T-cell (primary cell): Measurements from ENCODE around the gene DUSP10. TPM values are rescaled to one million over a fixed set of nuclear protein-coding genes. Genes with fewer than 3 reads are reported as not detected.

Source experiments
- ATAC-seq, 4 experiments: fragments of 200-7000 bp in 3 of 4; fragments of 150-1000 bp in 1 of 4; cut with Tn5 transposase; replicated peaks in 1 of 4; 1 replicate in 3 of 4; 2 replicates in 1 of 4; pipeline ENCODE4 v1.10.0; 2021; ENCODE audit warnings: moderate library complexity in 3 of 4, mild to moderate bottlenecking in 2 of 4, moderate number of reproducible peaks in 1 of 4
- CTCF ChIA-PET, 2 donors: fragments of 300-600 bp; sonication (Branson Sonifier 250); formaldehyde crosslinking; loops; one replicate each; lab custom pipeline; 2022; ENCODE audit warnings: antibody characterized with exemption in 2 of 2; lab: Charles Lee
- POLR2A ChIA-PET, 2 donors: fragments of 300-600 bp; sonication (Branson Sonifier 250); formaldehyde crosslinking; loops; one replicate each; lab custom pipeline; 2022; ENCODE audit warnings: antibody characterized with exemption in 2 of 2; lab: Charles Lee
- DNase-seq, 35 experiments: peaks; one replicate each; pipeline versions ENCODE4 v3.0.0 to v3.0.0-alpha.2; 2013 to 2023
- H3K27ac ChIP-seq: one replicate; pipeline ENCODE4 v1.5.1; 2013; ENCODE audit warnings: low read length
- H3K27me3 ChIP-seq, 2 experiments: replicated peaks in 1 of 2; 1 replicate in 1 of 2; 2 replicates in 1 of 2; pipeline versions ENCODE4 v1.6.1 to v1.7.0; 2013; ENCODE audit warnings: low read length in 1 of 2, mixed read lengths in 1 of 2; ENCODE audit not compliant: control insufficient read depth in 2 of 2, insufficient read depth in 2 of 2; ENCODE audit errors: extremely low read depth in 1 of 2
- H3K36me3 ChIP-seq, 2 donors: 1 replicate in 1 of 2; 2 replicates in 1 of 2; pipeline versions ENCODE4 v1.6.1 to v1.7.0; 2013; ENCODE audit warnings: low read length in 1 of 2; ENCODE audit not compliant: control insufficient read depth in 2 of 2, insufficient read depth in 1 of 2; ENCODE audit errors: extremely low read depth in 1 of 2
- H3K4me1 ChIP-seq, 2 experiments: 1 replicate in 1 of 2; 2 replicates in 1 of 2; pipeline versions ENCODE4 v1.6.1 to v1.7.0; 2013; ENCODE audit warnings: low read length in 2 of 2, mixed read lengths in 1 of 2; ENCODE audit not compliant: insufficient read depth in 2 of 2, control insufficient read depth in 1 of 2; ENCODE audit errors: extremely low read depth in 1 of 2
- H3K4me3 ChIP-seq, 2 donors: 1 replicate in 1 of 2; 2 replicates in 1 of 2; pipeline versions ENCODE4 v1.5.1 to v1.7.0; 2013; ENCODE audit warnings: mild to moderate bottlenecking in 2 of 2, low read length in 1 of 2, moderate library complexity in 1 of 2; ENCODE audit not compliant: control insufficient read depth in 1 of 2; ENCODE audit errors: extremely low read depth in 1 of 2
- H3K9me3 ChIP-seq: 2 replicates; pipeline ENCODE4 v1.7.0; 2013
- H3K27ac Mint-ChIP-seq, 2 donors: one replicate each; pipeline ENCODE4 v1.8.0; 2020 to 2021; ENCODE audit warnings: mild to moderate bottlenecking in 2 of 2, mixed read lengths in 2 of 2
- H3K27me3 Mint-ChIP-seq, 2 donors: one replicate each; pipeline ENCODE4 v1.8.0; 2021 to 2022; ENCODE audit warnings: mixed read lengths in 2 of 2
- H3K36me3 Mint-ChIP-seq: one replicate; pipeline ENCODE4 v1.8.0; 2021; ENCODE audit warnings: mixed read lengths
- H3K4me1 Mint-ChIP-seq, 3 donors: one replicate each; pipeline ENCODE4 v1.8.0; 2020 to 2022; ENCODE audit warnings: mixed read lengths in 3 of 3, mild to moderate bottlenecking in 1 of 3
- H3K4me3 Mint-ChIP-seq, 3 donors: one replicate each; pipeline ENCODE4 v1.8.0; 2020 to 2022; ENCODE audit warnings: mild to moderate bottlenecking in 3 of 3, mixed read lengths in 3 of 3, moderate library complexity in 3 of 3
- H3K9me3 Mint-ChIP-seq, 3 donors: one replicate each; pipeline ENCODE4 v1.8.0; 2020 to 2022; ENCODE audit warnings: mixed read lengths in 3 of 3
- WGBS: methylation state at CpG from one replicate; pipeline ENCODE4 v1.1.5; 2013; ENCODE audit warnings: missing lambda C conversion rate; ENCODE audit not compliant: insufficient coverage; 5-methylcytosine and 5-hydroxymethylcytosine counted together
- total RNA-seq, 35 experiments: library from RNA in 6 of 35; stranded (reverse) in 6 of 35; fragments of 120-200 nt in 1 of 35; gene quantifications; one replicate each; pipeline versions ENCODE4 v1.2.1 to v1.2.4 and lab custom pipeline; 2013 to 2026

DUSP10 gene
- total RNA-seq, 5 donors from 2014 or later (not counting 1 experiment from before 2014, with no cell fraction given), result 5.2 to 64.2 (median 6.0) TPM

DNA sequence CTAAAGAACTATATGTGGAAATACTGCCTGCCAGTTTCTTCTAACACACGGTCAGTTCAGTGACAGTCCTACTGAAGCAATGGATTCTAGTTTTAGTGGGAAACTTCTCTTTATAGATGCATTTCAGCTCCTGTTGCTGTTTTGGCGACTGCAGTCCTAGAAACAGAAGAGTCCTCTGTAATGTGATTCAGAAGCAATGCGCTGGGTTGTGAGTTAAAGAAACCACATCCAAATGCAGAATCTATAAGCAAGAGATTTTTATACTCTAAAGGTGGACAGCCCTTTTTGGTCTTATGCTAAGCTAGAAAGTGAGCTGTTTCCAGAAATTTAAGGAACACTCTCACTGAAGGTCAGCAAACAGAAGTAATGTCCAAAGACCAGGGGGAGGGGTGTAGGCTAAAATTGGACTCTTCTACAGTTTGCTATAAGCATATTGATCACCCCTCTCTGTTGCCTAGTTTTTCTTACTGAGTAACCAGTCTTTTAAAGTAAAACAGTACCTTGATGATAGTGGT lies 30.8 kb downstream of the DUSP10 start:
- Histone ChIP-seq H3K9me3 (no peaks in the 10 kb centered on the region), H3K27ac (peak overlapping the region; percentile 85), H3K4me1 (peaks cover 30 to 47% of the 10 kb centered on the region in 2 experiments), H3K27me3 (no peaks in the 10 kb centered on the region), H3K4me3 (no peak overlapping the region), H3K36me3 (no peaks in the 10 kb centered on the region)
- ATAC-seq, result no peak
- ChIA-PET CTCF (interaction anchor here in 1 of 2 donors (1.5 kb wide), 1 partner anchor 31 kb away, joined by 3 read pairs; the partner anchor contains the start of gene DUSP10), POLR2A (interaction anchor here (0.8 to 9.0 kb wide), 6 partner anchors 12 to 31 kb away, joined by 3 to 218 read pairs (median 4); partner anchors contain the start of gene DUSP10 (in 1 of the 2))
- Mint-ChIP-seq H3K4me3 (no peak overlapping the region), H3K36me3 (peaks cover 18% of the 10 kb centered on the region), H3K4me1 (peaks cover 74 to 88% (median 87%) of the 10 kb centered on the region in 3 donors), H3K27ac (peak overlapping the region; percentile 79 to 89), H3K27me3 (no peaks in the 10 kb centered on the region), H3K9me3 (no peaks in the 10 kb centered on the region)
- WGBS, result no CpG with 5 or more reads among the region's 3 CpGs
- peak in 2 of 35 experiments; percentile 4 to 22 for DNase-seq

DNA sequence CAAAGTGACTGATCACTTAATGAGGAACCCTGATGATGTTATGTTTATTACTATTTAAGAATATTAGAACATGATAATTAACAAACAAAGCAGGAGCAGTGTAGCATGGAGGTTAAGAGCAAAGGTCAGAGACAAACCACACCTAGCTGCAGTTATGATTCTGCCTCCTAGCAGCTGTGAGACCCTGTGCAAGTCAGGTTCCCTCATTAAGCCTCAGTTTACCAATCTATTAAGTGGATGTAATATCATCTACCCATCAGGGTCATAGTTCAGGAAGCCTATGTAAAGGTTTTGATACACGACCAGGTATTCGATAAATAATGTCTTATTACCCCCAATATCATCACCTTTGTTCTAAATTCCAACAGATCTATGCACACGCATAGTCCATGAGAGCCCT lies 32.0 kb downstream of the DUSP10 start:
- no peak overlapping the region for H3K4me3 ChIP-seq
- Mint-ChIP-seq H3K4me3 (no peak overlapping the region), H3K36me3 (peaks cover 28% of the 10 kb centered on the region), H3K9me3 (no peaks in the 10 kb centered on the region), H3K4me1 (peaks cover 63 to 82% (median 80%) of the 10 kb centered on the region in 3 donors), H3K27ac (peak overlapping the region in 1 of 2 donors; percentile 36), H3K27me3 (no peaks in the 10 kb centered on the region)
- no CpG with 5 or more reads among the region's 3 CpGs for WGBS
- ATAC-seq (no peak), DNase-seq (no peak)
- ChIA-PET CTCF (interaction anchor here in 1 of 2 donors (1.5 kb wide), 2 partner anchors 30 to 32 kb away, joined by 3 read pairs; partner anchors contain the start of gene DUSP10), POLR2A (interaction anchor here in 1 of 2 donors (1.1 to 9.0 kb wide), 3 partner anchors 11 to 32 kb away, joined by 3 to 218 read pairs (median 8); partner anchors contain the start of gene DUSP10)
- peak overlapping the region; percentile 52 for H3K27ac ChIP-seq
- H3K36me3 ChIP-seq, result peaks cover 2 to 9% of the 10 kb centered on the region in 2 donors
- H3K27me3 ChIP-seq, result no peaks in the 10 kb centered on the region
- no peaks in the 10 kb centered on the region for H3K9me3 ChIP-seq
- H3K4me1 ChIP-seq, result peaks cover 30 to 42% of the 10 kb centered on the region in 2 experiments

- H3K36me3 ChIP-seq, result peaks cover 2 to 17% of the 10 kb centered on the region in 2 donors
- 72% methylated on average over 3 of the region's 3 CpGs for WGBS
- H3K4me3 ChIP-seq, result no peak overlapping the region
- Mint-ChIP-seq H3K4me1 (peaks cover 54 to 74% (median 71%) of the 10 kb centered on the region in 3 donors), H3K27me3 (no peaks in the 10 kb centered on the region), H3K27ac (peak overlapping the region; percentile 71 to 80), H3K4me3 (no peak overlapping the region), H3K36me3 (peaks cover 28% of the 10 kb centered on the region), H3K9me3 (no peaks in the 10 kb centered on the region)
- no peaks in the 10 kb centered on the region for H3K9me3 ChIP-seq
- peak in 1 of 4 experiments; percentile 60 for ATAC-seq
- DNase-seq, result peak in 33 of 35 experiments; percentile 4 to 85 (median 56)
- no peaks in the 10 kb centered on the region for H3K27me3 ChIP-seq
- peaks cover 30 to 37% of the 10 kb centered on the region in 2 experiments for H3K4me1 ChIP-seq
- POLR2A ChIA-PET, result interaction anchor here (0.5 to 9.0 kb wide), 8 partner anchors 12 to 741 kb away, joined by 3 to 218 read pairs (median 6); partner anchors contain the start of gene DUSP10 (in 2 of the 2)
- peak overlapping the region; percentile 77 for H3K27ac ChIP-seq
- CTCF ChIA-PET, result interaction anchor here (0.6 to 1.5 kb wide), 8 partner anchors 14 to 120 kb away, joined by 3 to 16 read pairs (median 4); partner anchors contain the start of gene DUSP10 (in 1 of the 2)
Measured at GRCh38 chr1:221708987-221709386, 32.9 kb downstream of the DUSP10 start.

DNA sequence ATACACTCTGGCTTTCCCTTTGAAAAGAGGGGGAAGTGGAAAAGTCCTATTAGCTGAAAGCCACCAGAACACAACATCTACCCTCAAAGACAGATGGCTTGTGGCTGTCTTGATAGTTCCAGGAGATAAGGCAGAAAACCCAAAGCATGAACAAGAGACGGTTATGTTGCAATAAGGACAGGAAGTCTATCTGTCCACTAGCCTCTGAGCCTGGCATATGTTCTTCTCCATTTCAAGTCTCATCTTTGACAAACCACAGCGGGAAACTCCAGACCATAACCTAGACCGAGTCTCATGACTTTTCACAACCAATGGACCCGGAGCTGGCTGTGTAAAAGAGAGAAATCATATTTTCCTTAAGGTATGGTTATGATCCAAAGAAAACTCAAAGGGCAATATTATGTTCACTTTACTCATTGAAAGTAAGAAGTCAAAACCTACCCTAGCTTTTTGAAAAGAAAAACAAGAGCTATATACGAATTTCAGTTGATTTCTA lies 33.8 kb downstream of the DUSP10 start:
- Mint-ChIP-seq H3K27me3 (no peaks in the 10 kb centered on the region), H3K4me1 (peaks cover 45 to 67% (median 65%) of the 10 kb centered on the region in 3 donors), H3K9me3 (no peaks in the 10 kb centered on the region), H3K4me3 (no peak overlapping the region), H3K27ac (peak overlapping the region; percentile 71 to 80), H3K36me3 (peaks cover 36% of the 10 kb centered on the region)
- Histone ChIP-seq H3K36me3 (peaks cover 2 to 25% of the 10 kb centered on the region in 2 donors), H3K27ac (peak overlapping the region; percentile 77), H3K4me1 (peaks cover 30 to 36% of the 10 kb centered on the region in 2 experiments), H3K4me3 (no peak overlapping the region), H3K27me3 (no peaks in the 10 kb centered on the region), H3K9me3 (no peaks in the 10 kb centered on the region)
- ATAC-seq, result peak in 3 of 4 experiments; percentile 4 to 23 (median 21)
- CTCF ChIA-PET, result interaction anchor here (0.5 to 1.5 kb wide), 10 partner anchors 15 to 757 kb away, joined by 3 to 16 read pairs (median 3); partner anchors contain the start of gene DUSP10 (in 1 of the 2)
- DNase-seq, result peak in 28 of 35 experiments; percentile 9 to 79 (median 44)
- WGBS, result no CpG with 5 or more reads among the region's 5 CpGs
- POLR2A ChIA-PET, result interaction anchor here (0.5 to 9.0 kb wide), 13 partner anchors 11 to 742 kb away, joined by 3 to 218 read pairs (median 3); partner anchors contain the start of gene DUSP10 (in 2 of the 2)

DNA sequence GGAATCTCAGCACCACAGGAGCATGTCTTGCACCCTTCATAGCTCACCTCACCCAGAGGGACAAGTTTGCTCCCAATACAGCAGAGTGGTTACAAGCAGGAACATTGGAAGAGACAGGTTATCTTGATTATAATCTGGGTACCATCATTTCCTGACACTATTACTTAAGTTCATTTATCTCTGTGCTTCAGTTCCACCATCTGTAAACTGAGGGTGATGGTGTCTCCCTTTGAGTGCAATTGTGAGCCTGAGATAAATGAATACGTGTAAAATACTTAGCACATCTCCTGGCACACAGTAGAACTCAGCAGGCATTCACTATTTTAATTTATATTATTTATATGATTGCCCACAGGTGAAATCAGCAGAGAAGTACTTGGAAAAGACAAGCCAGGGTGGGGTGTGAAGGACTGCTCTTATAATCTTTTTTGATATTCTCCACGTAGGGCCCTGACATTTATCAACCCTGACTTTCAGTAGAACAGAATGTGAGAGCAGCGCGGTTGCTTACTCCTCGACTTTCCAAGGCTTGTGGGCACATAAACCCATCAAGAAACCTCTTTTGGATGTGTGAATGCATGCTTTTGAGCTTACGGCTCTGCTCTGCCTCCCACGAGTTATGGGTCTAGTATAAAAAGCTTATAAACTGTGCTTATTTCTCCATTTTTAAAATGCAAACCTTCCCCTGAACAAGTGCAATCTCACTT lies 34.9 kb downstream of the DUSP10 start:
- Histone ChIP-seq H3K36me3 (peaks cover 5 to 32% of the 10 kb centered on the region in 2 donors), H3K27me3 (no peaks in the 10 kb centered on the region), H3K4me1 (peaks cover 19 to 28% of the 10 kb centered on the region in 2 experiments), H3K9me3 (no peaks in the 10 kb centered on the region), H3K27ac (peak overlapping the region; percentile 4), H3K4me3 (no peak overlapping the region)
- Mint-ChIP-seq H3K36me3 (peaks cover 42% of the 10 kb centered on the region), H3K4me1 (peaks cover 35 to 56% (median 54%) of the 10 kb centered on the region in 3 donors), H3K9me3 (no peaks in the 10 kb centered on the region), H3K27me3 (no peaks in the 10 kb centered on the region), H3K4me3 (no peak overlapping the region), H3K27ac (no peak overlapping the region)
- POLR2A ChIA-PET, result interaction anchor here (0.7 to 9.0 kb wide), 7 partner anchors 9 to 122 kb away, joined by 3 to 218 read pairs (median 3); partner anchors contain the start of gene DUSP10 (in 1 of the 2)
- ATAC-seq (no peak), DNase-seq (no peak)
- WGBS, result no CpG with 5 or more reads among the region's 7 CpGs
- CTCF ChIA-PET, result interaction anchor here in 1 of 2 donors (0.8 to 1.5 kb wide), 5 partner anchors 19 to 758 kb away, joined by 3 to 6 read pairs (median 3); partner anchors contain the start of gene DUSP10
